Measurements from ENCODE around the gene QSER1. TPM values are rescaled to one million over a fixed set of nuclear protein-coding genes. Genes with fewer than 3 reads are reported as not detected.
"Not testable (repeated sequence)": the region's sequence is repeated elsewhere in the genome, so short reads cannot be mapped to it uniquely, and the experiment has no call there.

QSER1 gene
- total RNA-seq, 1 donor from 2014 or later, result 15.1 TPM

- Mint-ChIP-seq H3K4me3 (no peak overlapping the region), H3K36me3 (ENCODE audit: low read depth) (no peaks in the 10 kb centered on the region), H3K27me3 (peaks cover 4% of the 10 kb centered on the region), H3K4me1 (no peaks in the 10 kb centered on the region), H3K9me3 (no peaks in the 10 kb centered on the region), H3K27ac (no peak overlapping the region)
- TF ChIP-seq, protein P1, sequence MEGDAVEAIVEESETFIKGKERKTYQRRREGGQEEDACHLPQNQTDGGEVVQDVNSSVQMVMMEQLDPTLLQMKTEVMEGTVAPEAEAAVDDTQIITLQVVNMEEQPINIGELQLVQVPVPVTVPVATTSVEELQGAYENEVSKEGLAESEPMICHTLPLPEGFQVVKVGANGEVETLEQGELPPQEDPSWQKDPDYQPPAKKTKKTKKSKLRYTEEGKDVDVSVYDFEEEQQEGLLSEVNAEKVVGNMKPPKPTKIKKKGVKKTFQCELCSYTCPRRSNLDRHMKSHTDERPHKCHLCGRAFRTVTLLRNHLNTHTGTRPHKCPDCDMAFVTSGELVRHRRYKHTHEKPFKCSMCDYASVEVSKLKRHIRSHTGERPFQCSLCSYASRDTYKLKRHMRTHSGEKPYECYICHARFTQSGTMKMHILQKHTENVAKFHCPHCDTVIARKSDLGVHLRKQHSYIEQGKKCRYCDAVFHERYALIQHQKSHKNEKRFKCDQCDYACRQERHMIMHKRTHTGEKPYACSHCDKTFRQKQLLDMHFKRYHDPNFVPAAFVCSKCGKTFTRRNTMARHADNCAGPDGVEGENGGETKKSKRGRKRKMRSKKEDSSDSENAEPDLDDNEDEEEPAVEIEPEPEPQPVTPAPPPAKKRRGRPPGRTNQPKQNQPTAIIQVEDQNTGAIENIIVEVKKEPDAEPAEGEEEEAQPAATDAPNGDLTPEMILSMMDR (IDR thresholded peaks at IDR 0.05), result no peak
- no peak for DNase-seq
- ATAC-seq (ENCODE audit: low read depth), result no peak
- CTCF ChIA-PET, result no interaction called here
- POLR2A ChIA-PET, result no interaction called here
- intact Hi-C loops (cut with micrococcal nuclease), result no loop called here
Measured at GRCh38 chr11:33028537-33028914, 135.9 kb downstream of the QSER1 start.

DNA sequence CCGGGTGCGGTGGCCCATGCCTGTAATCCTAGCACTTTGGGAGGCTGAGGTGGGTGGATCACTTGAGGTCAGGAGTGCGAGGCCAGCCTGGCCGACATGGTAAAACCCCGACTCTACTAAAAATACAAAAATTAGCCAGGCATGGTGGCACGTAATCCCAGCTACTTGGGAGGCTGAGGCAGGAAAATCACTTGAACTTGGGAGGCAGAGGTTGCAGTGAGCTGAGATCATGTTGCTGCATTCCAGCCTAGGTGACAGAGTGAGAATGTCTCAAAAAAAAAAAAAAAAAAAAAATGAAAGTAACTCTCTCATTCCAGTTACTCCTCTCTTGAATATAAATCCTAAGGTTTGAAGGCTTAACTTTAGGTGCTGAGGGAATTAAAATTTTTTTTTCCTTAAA, 136.6 kb downstream of the QSER1 start:
- intact Hi-C loops (cut with micrococcal nuclease); CTCF ChIA-PET; H3K9me3 Mint-ChIP-seq; H3K4me3 Mint-ChIP-seq; ATAC-seq (ENCODE audit: low read depth); DNase-seq; H3K27ac Mint-ChIP-seq; H3K4me1 Mint-ChIP-seq; H3K36me3 Mint-ChIP-seq (ENCODE audit: low read depth); H3K27me3 Mint-ChIP-seq; POLR2A ChIA-PET: not testable (repeated sequence)

Other genes starting within 250 kb of the QSER1 start
- gene CCDC73, start 98.1 kb upstream of the QSER1 start, total RNA-seq, result 0.07 TPM in 1 of 2 replicates, not detected in the other
- 0.17 and 0.33 TPM in 2 replicates for gene PRRG4, start 62.9 kb upstream of the QSER1 start, total RNA-seq
- 0.27 TPM in 1 of 2 replicates, not detected in the other for gene DEPDC7, start 123.1 kb downstream of the QSER1 start, total RNA-seq
- gene TCP11L1, start 146.8 kb downstream of the QSER1 start, total RNA-seq, result 13.5 and 17.7 TPM in 2 replicates

All from activated B cell treated with CpG ODN at 0.5 μM for 24 hours (primary cell).